ELF-1 (cell line): ENCODE measurements around the gene NET1.

Experiments
- DNase-seq: peaks from one replicate; pipeline ENCODE4 v3.0.0-alpha.2; 2016; ENCODE audit warnings: low read depth, low spot score

Gene NET1

GRCh38 chr10:5442990-5443370 lies 30.6 kb downstream of the NET1 start:
- DNase-seq: no peak

GRCh38 chr10:5443429-5443828 lies 31.1 kb downstream of the NET1 start:
- DNase-seq: no peak

GRCh38 chr10:5445006-5445405 lies 32.6 kb downstream of the NET1 start:
- DNase-seq: no peak

- DNase-seq: peak; percentile 97
Observed at GRCh38 chr10:5446390-5446926, 34.1 kb downstream of the NET1 start.

- DNase-seq: no peak
Observed at GRCh38 chr10:5447056-5447455, 34.7 kb downstream of the NET1 start.

- DNase-seq: no peak
Observed at GRCh38 chr10:5447611-5448071, 35.3 kb downstream of the NET1 start.

GRCh38 chr10:5448333-5449001 lies 36.1 kb downstream of the NET1 start:
- no peak for DNase-seq

- DNase-seq: no peak
Observed at GRCh38 chr10:5449227-5449626, 36.9 kb downstream of the NET1 start.

- DNase-seq: no peak
Observed at GRCh38 chr10:5449823-5450222, 37.5 kb downstream of the NET1 start.

GRCh38 chr10:5450605-5451384 lies 38.4 kb downstream of the NET1 start:
- DNase-seq: no peak

GRCh38 chr10:5453749-5454489 lies 41.6 kb downstream of the NET1 start:
- no peak for DNase-seq

- no peak for DNase-seq
Observed at GRCh38 chr10:5456563-5456962, 44.2 kb downstream of the NET1 start.

GRCh38 chr10:5457741-5458140 lies 45.4 kb downstream of the NET1 start:
- DNase-seq: no peak

- no peak for DNase-seq
Observed at GRCh38 chr10:5458425-5458824, 46.1 kb downstream of the NET1 start.

- no peak for DNase-seq
Observed at GRCh38 chr10:5458949-5459747, 46.8 kb downstream of the NET1 start.

- no peak for DNase-seq
Observed at GRCh38 chr10:5460468-5461202, 48.3 kb downstream of the NET1 start.

GRCh38 chr10:5461203-5461588 lies 48.8 kb downstream of the NET1 start:
- no peak for DNase-seq

GRCh38 chr10:5461914-5462840 lies 49.8 kb downstream of the NET1 start:
- peak; percentile 37 for DNase-seq

- DNase-seq: no peak
Observed at GRCh38 chr10:5462841-5463293, 50.5 kb downstream of the NET1 start.
